Measurements from ENCODE around the gene SPINK13.
"Not testable (repeated sequence)": the region's sequence is repeated elsewhere in the genome, so short reads cannot be mapped to it uniquely, and the experiment has no call there.

Gene SPINK13

DNA sequence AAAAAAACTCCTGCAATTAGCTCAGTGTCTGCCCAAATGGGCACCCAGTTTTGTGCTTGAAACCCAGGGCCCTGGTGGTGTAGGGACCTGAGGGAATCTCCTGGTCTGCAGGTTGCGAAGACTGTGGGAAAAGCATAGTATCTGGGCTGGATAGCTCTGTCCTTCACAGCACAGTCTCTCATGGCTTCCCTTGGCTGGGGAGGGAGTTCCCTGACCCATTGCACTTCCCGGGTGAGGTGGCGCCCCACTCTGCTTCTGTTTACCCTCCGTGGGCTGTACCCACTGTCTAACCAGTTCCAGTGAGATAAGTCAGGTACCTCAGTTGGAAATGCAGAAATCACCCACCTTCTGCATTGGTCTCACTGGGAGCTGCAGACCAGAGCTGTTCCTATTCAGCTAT is 12.7 kb downstream of the SPINK13 start:
- H3K4me2 ChIP-seq; H3K4me3 ChIP-seq (IDR thresholded peaks at IDR 0.05; ENCODE audit: insufficient read depth, low read depth, low read length); H3K36me3 ChIP-seq (ENCODE audit: insufficient read depth); H3K27ac ChIP-seq; H3K79me2 ChIP-seq (ENCODE audit: insufficient read depth, low read depth); H3K27me3 ChIP-seq (ENCODE audit: insufficient read depth, low read depth); H4K20me1 ChIP-seq (ENCODE audit: insufficient read depth); H3K9ac ChIP-seq; H2AFZ ChIP-seq (ENCODE audit: low read depth); H3K4me1 ChIP-seq (ENCODE audit: low read depth, poor library complexity, severe bottlenecking): not testable (repeated sequence)

GRCh38 chr5:148290271-148291195 is 21.9 kb downstream of the SPINK13 start:
- H3K4me1 ChIP-seq (ENCODE audit: low read depth, poor library complexity, severe bottlenecking): no peaks in the 10 kb centered on the region
- no peaks in the 10 kb centered on the region for H4K20me1 ChIP-seq (ENCODE audit: insufficient read depth)
- H3K27ac ChIP-seq: no peak overlapping the region
- TF ChIP-seq, protein P1, sequence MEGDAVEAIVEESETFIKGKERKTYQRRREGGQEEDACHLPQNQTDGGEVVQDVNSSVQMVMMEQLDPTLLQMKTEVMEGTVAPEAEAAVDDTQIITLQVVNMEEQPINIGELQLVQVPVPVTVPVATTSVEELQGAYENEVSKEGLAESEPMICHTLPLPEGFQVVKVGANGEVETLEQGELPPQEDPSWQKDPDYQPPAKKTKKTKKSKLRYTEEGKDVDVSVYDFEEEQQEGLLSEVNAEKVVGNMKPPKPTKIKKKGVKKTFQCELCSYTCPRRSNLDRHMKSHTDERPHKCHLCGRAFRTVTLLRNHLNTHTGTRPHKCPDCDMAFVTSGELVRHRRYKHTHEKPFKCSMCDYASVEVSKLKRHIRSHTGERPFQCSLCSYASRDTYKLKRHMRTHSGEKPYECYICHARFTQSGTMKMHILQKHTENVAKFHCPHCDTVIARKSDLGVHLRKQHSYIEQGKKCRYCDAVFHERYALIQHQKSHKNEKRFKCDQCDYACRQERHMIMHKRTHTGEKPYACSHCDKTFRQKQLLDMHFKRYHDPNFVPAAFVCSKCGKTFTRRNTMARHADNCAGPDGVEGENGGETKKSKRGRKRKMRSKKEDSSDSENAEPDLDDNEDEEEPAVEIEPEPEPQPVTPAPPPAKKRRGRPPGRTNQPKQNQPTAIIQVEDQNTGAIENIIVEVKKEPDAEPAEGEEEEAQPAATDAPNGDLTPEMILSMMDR (conservative IDR thresholded peaks at IDR 0.05; ENCODE audit: low read depth, low read length): 0 out of 2 replicates have a peak, but pooled peaks have one; percentile 22
- no peak overlapping the region for H3K4me3 ChIP-seq (IDR thresholded peaks at IDR 0.05; ENCODE audit: insufficient read depth, low read depth, low read length)
- H2AFZ ChIP-seq (ENCODE audit: low read depth): no peak overlapping the region
- no peaks in the 10 kb centered on the region for H3K27me3 ChIP-seq (ENCODE audit: insufficient read depth, low read depth)
- no peak overlapping the region for H3K9ac ChIP-seq
- no peak overlapping the region for H3K4me2 ChIP-seq
- no peaks in the 10 kb centered on the region for H3K36me3 ChIP-seq (ENCODE audit: insufficient read depth)
- no peaks in the 10 kb centered on the region for H3K79me2 ChIP-seq (ENCODE audit: insufficient read depth, low read depth)

DNA sequence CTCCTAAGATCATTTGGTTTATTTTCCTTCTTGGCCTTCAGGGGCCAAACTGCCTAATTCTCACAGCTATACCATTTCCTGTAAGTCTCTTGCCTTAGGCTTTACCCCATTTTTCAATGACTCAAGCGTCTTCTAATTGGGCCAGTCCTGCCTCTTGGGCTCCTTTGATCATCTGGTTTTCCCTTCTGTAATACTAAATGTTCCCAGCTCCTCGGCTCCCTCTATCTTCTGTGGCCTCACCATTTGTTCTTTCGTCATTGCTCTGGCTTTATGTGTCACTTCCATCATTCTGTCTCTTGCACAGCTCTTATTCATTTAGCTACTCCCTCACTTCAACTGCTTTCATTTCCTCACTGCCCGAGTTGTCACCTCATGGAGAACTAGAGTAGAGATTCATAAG is 29.1 kb downstream of the SPINK13 start:
- Histone ChIP-seq H3K9ac (no peak overlapping the region), H3K27me3 (ENCODE audit: insufficient read depth, low read depth) (no peaks in the 10 kb centered on the region), H3K36me3 (ENCODE audit: insufficient read depth) (no peaks in the 10 kb centered on the region), H3K4me1 (ENCODE audit: low read depth, poor library complexity, severe bottlenecking) (no peaks in the 10 kb centered on the region), H3K4me2 (no peak overlapping the region), H3K79me2 (ENCODE audit: insufficient read depth, low read depth) (no peaks in the 10 kb centered on the region), H3K4me3 (IDR thresholded peaks at IDR 0.05; ENCODE audit: insufficient read depth, low read depth, low read length) (no peak overlapping the region), H4K20me1 (ENCODE audit: insufficient read depth) (no peaks in the 10 kb centered on the region), H3K27ac (no peak overlapping the region), H2AFZ (ENCODE audit: low read depth) (no peak overlapping the region)
- TF ChIP-seq, protein P1 (conservative IDR thresholded peaks at IDR 0.05; ENCODE audit: low read depth, low read length): no peak

DNA sequence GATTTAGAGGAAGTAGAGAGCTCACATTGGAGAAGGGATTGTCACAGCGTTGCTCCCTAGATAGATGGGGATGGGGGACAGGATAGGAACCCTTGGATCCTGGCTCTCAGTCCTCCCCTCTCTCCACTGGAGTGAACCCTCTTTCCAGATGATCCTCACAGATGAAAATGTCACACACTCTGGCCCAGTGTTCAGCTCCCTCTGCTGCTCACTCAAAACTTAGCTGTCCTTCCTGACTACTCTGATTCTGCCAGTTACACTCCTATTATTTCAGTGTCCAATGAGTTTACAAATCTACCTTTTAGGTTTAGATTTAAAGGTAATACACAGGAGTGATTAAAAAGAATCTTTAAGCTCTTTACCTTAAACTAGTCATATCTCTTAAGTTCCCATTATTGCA is 37.9 kb downstream of the SPINK13 start:
- TF ChIP-seq, protein P1 (conservative IDR thresholded peaks at IDR 0.05; ENCODE audit: low read depth, low read length): no peak
- H2AFZ ChIP-seq (ENCODE audit: low read depth): no peak overlapping the region
- no peak overlapping the region for H3K9ac ChIP-seq
- H3K4me1 ChIP-seq (ENCODE audit: low read depth, poor library complexity, severe bottlenecking): no peaks in the 10 kb centered on the region
- no peak overlapping the region for H3K4me2 ChIP-seq
- H3K79me2 ChIP-seq (ENCODE audit: insufficient read depth, low read depth): no peaks in the 10 kb centered on the region
- H3K4me3 ChIP-seq (IDR thresholded peaks at IDR 0.05; ENCODE audit: insufficient read depth, low read depth, low read length): no peak overlapping the region
- H3K36me3 ChIP-seq (ENCODE audit: insufficient read depth): no peaks in the 10 kb centered on the region
- H3K27me3 ChIP-seq (ENCODE audit: insufficient read depth, low read depth): no peaks in the 10 kb centered on the region
- no peak overlapping the region for H3K27ac ChIP-seq
- H4K20me1 ChIP-seq (ENCODE audit: insufficient read depth): no peaks in the 10 kb centered on the region

GRCh38 chr5:148309019-148309418 is 40.4 kb downstream of the SPINK13 start:
- no peak overlapping the region for H3K4me3 ChIP-seq (IDR thresholded peaks at IDR 0.05; ENCODE audit: insufficient read depth, low read depth, low read length)
- no peaks in the 10 kb centered on the region for H3K27me3 ChIP-seq (ENCODE audit: insufficient read depth, low read depth)
- TF ChIP-seq, protein P1 (conservative IDR thresholded peaks at IDR 0.05; ENCODE audit: low read depth, low read length): no peak
- no peaks in the 10 kb centered on the region for H4K20me1 ChIP-seq (ENCODE audit: insufficient read depth)
- no peak overlapping the region for H3K4me2 ChIP-seq
- no peak overlapping the region for H3K27ac ChIP-seq
- H3K36me3 ChIP-seq (ENCODE audit: insufficient read depth): no peaks in the 10 kb centered on the region
- H3K79me2 ChIP-seq (ENCODE audit: insufficient read depth, low read depth): no peaks in the 10 kb centered on the region
- H2AFZ ChIP-seq (ENCODE audit: low read depth): no peak overlapping the region
- no peaks in the 10 kb centered on the region for H3K4me1 ChIP-seq (ENCODE audit: low read depth, poor library complexity, severe bottlenecking)
- H3K9ac ChIP-seq: no peak overlapping the region
